ENCODE measurements around the gene HSP90AB1.

HSP90AB1 gene

GRCh38 chr6:44255105-44255808 lies 8.4 kb downstream of the HSP90AB1 start:
- DNase-seq (ENCODE audit: low read depth): no peak

GRCh38 chr6:44255871-44256774 lies 9.2 kb downstream of the HSP90AB1 start:
- DNase-seq (ENCODE audit: low read depth): no peak

GRCh38 chr6:44256775-44257024 lies 9.8 kb downstream of the HSP90AB1 start:
- DNase-seq (ENCODE audit: low read depth): no peak

- peak; percentile 48 for DNase-seq (ENCODE audit: low read depth)
Observed at GRCh38 chr6:44257025-44257752, 10.3 kb downstream of the HSP90AB1 start, which contains the start of gene SLC35B2. TSS of gene SLC35B2 (minus strand) at chr6:44257528. CDS start at chr6:44257410, 118 bp downstream.

- DNase-seq (ENCODE audit: low read depth): no peak
Observed at GRCh38 chr6:44257753-44258324, 10.9 kb downstream of the HSP90AB1 start.

- DNase-seq (ENCODE audit: low read depth): no peak
Observed at GRCh38 chr6:44258325-44258863, 11.5 kb downstream of the HSP90AB1 start.

GRCh38 chr6:44258921-44259320 lies 12.0 kb downstream of the HSP90AB1 start:
- DNase-seq (ENCODE audit: low read depth): no peak

GRCh38 chr6:44260011-44260410 lies 13.1 kb downstream of the HSP90AB1 start:
- no peak for DNase-seq (ENCODE audit: low read depth)

GRCh38 chr6:44260451-44261297 lies 13.8 kb downstream of the HSP90AB1 start:
- no peak for DNase-seq (ENCODE audit: low read depth)

- no peak for DNase-seq (ENCODE audit: low read depth)
Observed at GRCh38 chr6:44261581-44261980, 14.7 kb downstream of the HSP90AB1 start.

GRCh38 chr6:44262467-44263353 lies 15.8 kb downstream of the HSP90AB1 start:
- no peak for DNase-seq (ENCODE audit: low read depth)

GRCh38 chr6:44263354-44264100 lies 16.6 kb downstream of the HSP90AB1 start:
- DNase-seq (ENCODE audit: low read depth): no peak

- DNase-seq (ENCODE audit: low read depth): no peak
Observed at GRCh38 chr6:44264154-44265006, 17.5 kb downstream of the HSP90AB1 start.

- peak; percentile 94 for DNase-seq (ENCODE audit: low read depth)
Observed at GRCh38 chr6:44265007-44265721, 18.3 kb downstream of the HSP90AB1 start, which contains the start of gene NFKBIE. TSS of gene NFKBIE (minus strand) at chr6:44265551. CDS start at chr6:44265346, 205 bp downstream.

GRCh38 chr6:44265722-44266233 lies 18.9 kb downstream of the HSP90AB1 start:
- DNase-seq (ENCODE audit: low read depth): no peak

- DNase-seq (ENCODE audit: low read depth): no peak
Observed at GRCh38 chr6:44266347-44266746, 19.4 kb downstream of the HSP90AB1 start.

- DNase-seq (ENCODE audit: low read depth): no peak
Observed at GRCh38 chr6:44267252-44267651, 20.4 kb downstream of the HSP90AB1 start.
